ENCODE results near the gene FAM170B. TPM values are rescaled to one million over a fixed set of nuclear protein-coding genes. Genes with fewer than 3 reads are reported as not detected.

FAM170B gene
- total and polyA plus RNA-seq, 2 of the 4 experiments (the other 2 are of a cell fraction), result not detected

DNA sequence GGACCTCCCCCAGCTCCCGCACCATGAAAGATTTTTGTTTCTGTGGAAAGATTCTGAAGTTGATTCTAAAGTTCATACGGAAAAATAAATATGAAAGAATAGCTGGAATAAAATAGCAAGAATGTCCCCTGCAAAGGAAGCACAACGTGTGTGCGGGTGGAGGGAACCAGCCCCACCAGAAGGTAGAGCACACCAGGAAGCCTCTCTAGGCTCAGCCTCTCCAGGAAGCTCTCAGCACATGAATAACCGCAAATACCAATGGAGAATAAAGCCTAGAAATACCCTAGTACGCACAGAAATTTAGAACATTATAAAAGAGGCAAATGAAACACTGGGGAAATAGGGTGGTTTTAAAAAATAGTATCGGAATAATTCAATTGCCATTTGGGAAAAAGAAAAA lies 24.6 kb upstream of the FAM170B start:
- no peak overlapping the region for H3K27ac ChIP-seq (ENCODE audit: insufficient read depth, low read length)
- no peak overlapping the region for H3K4me2 ChIP-seq (ENCODE audit: low read depth, low read length)
- H3K27me3 ChIP-seq (ENCODE audit: control insufficient read depth, insufficient read depth, low read length), result no peaks in the 10 kb centered on the region
- peak overlapping the region; percentile 54 for H3K4ac ChIP-seq (ENCODE audit: low read depth, low read length)
- H2BK5ac ChIP-seq (ENCODE audit: low read depth, low read length, poor library complexity, severe bottlenecking), result no peak overlapping the region
- in situ Hi-C loops (cut with MboI; ENCODE audit: low sequenced_read_pairs), result no loop called here
- no peak overlapping the region for H3K56ac ChIP-seq (ENCODE audit: extremely low read depth, insufficient read depth, low read length)
- dilution Hi-C loops (cut with HindIII; ENCODE audit: low sequenced_read_pairs, unreplicated experiment), result no loop called here
- no peaks in the 10 kb centered on the region for H4K20me1 ChIP-seq (ENCODE audit: insufficient read depth, low read length)
- peaks cover 25% of the 10 kb centered on the region for H3K9me1 ChIP-seq (ENCODE audit: insufficient read depth, low read length)
- intact Hi-C loops (cut with micrococcal nuclease), result no loop called here
- no peak overlapping the region for H4K8ac ChIP-seq (ENCODE audit: low read depth in 2 of 2, low read length in 2 of 2)
- 50% methylated on average over 2 of the region's 7 CpGs; no CpG with 5 or more reads in 1 of the 2 experiments for WGBS, 2 experiments (ENCODE audit: extremely low coverage in 2 of 2, insufficient read length in 1 of 2)
- no peak overlapping the region for H3K9ac ChIP-seq (ENCODE audit: low read depth, low read length)
- H2BK20ac ChIP-seq (ENCODE audit: low read depth, low read length), result peak overlapping the region; percentile 48; the same call in 1 of the 2 replicates
- H3K23ac ChIP-seq (ENCODE audit: low read depth, low read length), result no peak overlapping the region
- peak overlapping the region; percentile 59 for H2BK120ac ChIP-seq (ENCODE audit: low read depth, low read length)
- no peak overlapping the region for H2AK5ac ChIP-seq (ENCODE audit: low read depth, low read length)
- no peak overlapping the region for H4K5ac ChIP-seq (ENCODE audit: low read depth, low read length)
- H3K9me3 ChIP-seq (ENCODE audit: control insufficient read depth, insufficient read depth, low read length), result no peaks in the 10 kb centered on the region
- no peak for DNase-seq
- H2BK15ac ChIP-seq (ENCODE audit: low read depth, low read length), result 0 out of 3 replicates have a peak overlapping the region, but pooled peaks have one; percentile 3
- peaks cover 12% of the 10 kb centered on the region for H3K4me1 ChIP-seq (ENCODE audit: control insufficient read depth, insufficient read depth, low read length)
- ChIA-PET POLR2A (ENCODE audit: unreplicated experiment) (no interaction called here), CTCF (interaction anchor here (0.7 kb wide), 1 partner anchor 24 kb away, joined by 3 read pairs; no protein-coding TSS in a partner anchor)
- no peaks in the 10 kb centered on the region for H3K36me3 ChIP-seq (ENCODE audit: control insufficient read depth, insufficient read depth, low read length)
- no peak overlapping the region for H2AK9ac ChIP-seq (replicated peaks; ENCODE audit: low read depth, low read length, poor library complexity)
- H3K18ac ChIP-seq (ENCODE audit: low read depth, low read length), result peak overlapping the region; percentile 77; the same call in 1 of the 2 replicates
- TF ChIP-seq MXI1 (IDR thresholded peaks at IDR 0.05; ENCODE audit: borderline replicate concordance, low read depth, low read length) (no peak), MAFK (IDR thresholded peaks at IDR 0.05; ENCODE audit: low read depth, low read length) (no peak), MAZ (IDR thresholded peaks at IDR 0.05; ENCODE audit: borderline replicate concordance, low read depth, low read length) (no peak), RFX5 (IDR thresholded peaks at IDR 0.05; ENCODE audit: low read depth, low read length) (no peak), CEBPB (IDR thresholded peaks at IDR 0.05; ENCODE audit: low read depth, low read length) (no peak), CHD1 (IDR thresholded peaks at IDR 0.05; ENCODE audit: low read depth, low read length) (no peak), POLR2A (IDR thresholded peaks at IDR 0.05; ENCODE audit: low read depth, low read length) (no peak)
- TF ChIP-seq, protein P1, sequence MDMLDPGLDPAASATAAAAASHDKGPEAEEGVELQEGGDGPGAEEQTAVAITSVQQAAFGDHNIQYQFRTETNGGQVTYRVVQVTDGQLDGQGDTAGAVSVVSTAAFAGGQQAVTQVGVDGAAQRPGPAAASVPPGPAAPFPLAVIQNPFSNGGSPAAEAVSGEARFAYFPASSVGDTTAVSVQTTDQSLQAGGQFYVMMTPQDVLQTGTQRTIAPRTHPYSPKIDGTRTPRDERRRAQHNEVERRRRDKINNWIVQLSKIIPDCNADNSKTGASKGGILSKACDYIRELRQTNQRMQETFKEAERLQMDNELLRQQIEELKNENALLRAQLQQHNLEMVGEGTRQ (IDR thresholded peaks at IDR 0.05; ENCODE audit: low read depth, low read length), result no peak
- TF ChIP-seq, protein P2, sequence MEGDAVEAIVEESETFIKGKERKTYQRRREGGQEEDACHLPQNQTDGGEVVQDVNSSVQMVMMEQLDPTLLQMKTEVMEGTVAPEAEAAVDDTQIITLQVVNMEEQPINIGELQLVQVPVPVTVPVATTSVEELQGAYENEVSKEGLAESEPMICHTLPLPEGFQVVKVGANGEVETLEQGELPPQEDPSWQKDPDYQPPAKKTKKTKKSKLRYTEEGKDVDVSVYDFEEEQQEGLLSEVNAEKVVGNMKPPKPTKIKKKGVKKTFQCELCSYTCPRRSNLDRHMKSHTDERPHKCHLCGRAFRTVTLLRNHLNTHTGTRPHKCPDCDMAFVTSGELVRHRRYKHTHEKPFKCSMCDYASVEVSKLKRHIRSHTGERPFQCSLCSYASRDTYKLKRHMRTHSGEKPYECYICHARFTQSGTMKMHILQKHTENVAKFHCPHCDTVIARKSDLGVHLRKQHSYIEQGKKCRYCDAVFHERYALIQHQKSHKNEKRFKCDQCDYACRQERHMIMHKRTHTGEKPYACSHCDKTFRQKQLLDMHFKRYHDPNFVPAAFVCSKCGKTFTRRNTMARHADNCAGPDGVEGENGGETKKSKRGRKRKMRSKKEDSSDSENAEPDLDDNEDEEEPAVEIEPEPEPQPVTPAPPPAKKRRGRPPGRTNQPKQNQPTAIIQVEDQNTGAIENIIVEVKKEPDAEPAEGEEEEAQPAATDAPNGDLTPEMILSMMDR (conservative IDR thresholded peaks at IDR 0.05; ENCODE audit: low read depth, low read length), result no peak
- ATAC-seq (ENCODE audit: low read depth), result no peak
- no peak overlapping the region for H2AFZ ChIP-seq (replicated peaks; ENCODE audit: low read length, poor library complexity)
- no TSS peak for BruUV-seq (replicated peaks)
- H3K79me1 ChIP-seq (ENCODE audit: low read depth in 1 of 2, low read length in 2 of 2), result no peaks in the 10 kb centered on the region
- peak overlapping the region; percentile 57 for H4K91ac ChIP-seq (ENCODE audit: insufficient read depth, low read depth, low read length)
- no peak overlapping the region for H3K4me3 ChIP-seq (ENCODE audit: insufficient read depth, low read depth, low read length)
- H3K14ac ChIP-seq (replicated peaks; ENCODE audit: low read depth, low read length), result 0 out of 2 replicates have a peak overlapping the region, but pooled peaks have one; percentile 2

All from IMR-90 (cell line).